Fibroblast of lung (primary cell): Measurements from ENCODE around the gene UNC5A.

Experiments used
- EZH2 ChIP-seq: IDR thresholded peaks from 2 replicates; pipeline ENCODE4 v1.5.1; 2012; ENCODE audit warnings: low read length, control low read depth, mild to moderate bottlenecking; ENCODE audit errors: missing control alignments
- TF ChIP-seq, protein P1 (sequence below), 2 donors: IDR thresholded peaks in 1 of 2; conservative IDR thresholded peaks in 1 of 2; 1 replicate in 1 of 2; 2 replicates in 1 of 2; pipeline ENCODE4 v1.5.1; 2011 to 2012; ENCODE audit warnings: low read length in 2 of 2, control low read depth in 1 of 2, inconsistent platforms in 1 of 2, low read depth in 1 of 2, mild to moderate bottlenecking in 1 of 2

DNA sequence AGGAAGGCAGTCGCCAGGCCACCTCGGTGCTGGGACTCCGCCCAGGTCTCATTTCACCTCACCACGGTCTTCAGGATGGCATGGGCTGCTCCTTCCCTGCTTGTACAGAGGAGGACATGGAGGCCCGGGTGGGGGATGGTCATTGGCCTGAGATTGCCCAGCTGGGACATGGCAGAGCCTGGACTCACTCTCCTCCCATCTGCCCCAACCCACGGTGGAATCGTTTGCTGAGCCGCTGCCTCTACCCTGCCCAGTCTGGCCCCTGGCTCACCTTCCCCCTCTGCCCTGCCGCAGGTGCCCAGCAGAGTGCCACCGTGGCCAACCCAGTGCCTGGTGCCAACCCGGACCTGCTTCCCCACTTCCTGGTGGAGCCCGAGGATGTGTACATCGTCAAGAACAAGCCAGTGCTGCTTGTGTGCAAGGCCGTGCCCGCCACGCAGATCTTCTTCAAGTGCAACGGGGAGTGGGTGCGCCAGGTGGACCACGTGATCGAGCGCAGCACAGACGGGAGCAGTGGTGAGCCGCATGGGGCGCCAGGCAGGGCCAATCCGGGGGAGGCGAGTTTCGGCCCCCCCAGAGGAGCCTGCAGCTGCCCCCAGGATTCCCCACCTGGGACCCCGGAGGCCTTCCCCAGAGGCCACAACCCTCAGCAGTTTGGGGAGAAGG lies 52.1 kb downstream of the UNC5A start:
- TF ChIP-seq, protein P1, sequence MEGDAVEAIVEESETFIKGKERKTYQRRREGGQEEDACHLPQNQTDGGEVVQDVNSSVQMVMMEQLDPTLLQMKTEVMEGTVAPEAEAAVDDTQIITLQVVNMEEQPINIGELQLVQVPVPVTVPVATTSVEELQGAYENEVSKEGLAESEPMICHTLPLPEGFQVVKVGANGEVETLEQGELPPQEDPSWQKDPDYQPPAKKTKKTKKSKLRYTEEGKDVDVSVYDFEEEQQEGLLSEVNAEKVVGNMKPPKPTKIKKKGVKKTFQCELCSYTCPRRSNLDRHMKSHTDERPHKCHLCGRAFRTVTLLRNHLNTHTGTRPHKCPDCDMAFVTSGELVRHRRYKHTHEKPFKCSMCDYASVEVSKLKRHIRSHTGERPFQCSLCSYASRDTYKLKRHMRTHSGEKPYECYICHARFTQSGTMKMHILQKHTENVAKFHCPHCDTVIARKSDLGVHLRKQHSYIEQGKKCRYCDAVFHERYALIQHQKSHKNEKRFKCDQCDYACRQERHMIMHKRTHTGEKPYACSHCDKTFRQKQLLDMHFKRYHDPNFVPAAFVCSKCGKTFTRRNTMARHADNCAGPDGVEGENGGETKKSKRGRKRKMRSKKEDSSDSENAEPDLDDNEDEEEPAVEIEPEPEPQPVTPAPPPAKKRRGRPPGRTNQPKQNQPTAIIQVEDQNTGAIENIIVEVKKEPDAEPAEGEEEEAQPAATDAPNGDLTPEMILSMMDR (conservative IDR thresholded peaks at IDR 0.05 in 1 of 2, IDR thresholded peaks at IDR 0.05 in 1 of 2; ENCODE audit: low read depth in 1 of 2, low read length in 2 of 2): no peak
- TF ChIP-seq EZH2: no peak
